GM23338 (cell line): ENCODE data around the gene EGFL6. TPM values are rescaled to one million over a fixed set of nuclear protein-coding genes. Genes with fewer than 3 reads are reported as not detected.

ENCODE experiments used
- ATAC-seq: fragments of 200-7000 bp; cut with Tn5 transposase; 3 replicates; pipeline ENCODE4 v1.9.1; 2020
- DNase-seq: peaks from one replicate; pipeline ENCODE4 v3.0.0-alpha.2; 2015; ENCODE audit warnings: low spot score
- H2AFZ ChIP-seq: fragments of 200-600 bp; sonication (generic); 2 replicates; pipeline ENCODE4 v1.8.0; 2016; ENCODE audit warnings: antibody characterized with exemption, mild to moderate bottlenecking, moderate library complexity
- H3F3A ChIP-seq: fragments of 200-600 bp; sonication (generic); replicated peaks from 2 replicates; pipeline ENCODE4 v1.8.0; 2017; ENCODE audit warnings: antibody characterized with exemption, mixed run types, low read depth
- H3K27ac ChIP-seq: fragments of 200-600 bp; sonication (generic); 2 replicates; pipeline ENCODE4 v1.6.1; 2016; ENCODE audit warnings: low read depth
- H3K27me3 ChIP-seq: fragments of 200-600 bp; sonication (generic); 2 replicates; pipeline ENCODE4 v1.8.0; 2016; ENCODE audit warnings: mild to moderate bottlenecking, mixed run types, moderate library complexity; ENCODE audit not compliant: insufficient read depth
- H3K36me3 ChIP-seq: fragments of 200-600 bp; sonication (generic); 2 replicates; pipeline ENCODE4 v1.8.0; 2016; ENCODE audit warnings: mild to moderate bottlenecking; ENCODE audit not compliant: insufficient read depth
- H3K4me1 ChIP-seq: fragments of 200-600 bp; sonication (generic); 2 replicates; pipeline ENCODE4 v1.8.0; 2016; ENCODE audit warnings: mild to moderate bottlenecking, moderate library complexity; ENCODE audit not compliant: insufficient read depth
- H3K4me2 ChIP-seq: fragments of 200-600 bp; sonication (generic); 2 replicates; pipeline ENCODE4 v1.7.1; 2017; ENCODE audit warnings: mixed run types
- H3K4me3 ChIP-seq: fragments of 200-600 bp; sonication (generic); 2 replicates; pipeline ENCODE4 v1.6.1; 2016; ENCODE audit warnings: mixed run types
- H3K79me2 ChIP-seq: fragments of 200-600 bp; sonication (generic); replicated peaks from 2 replicates; pipeline ENCODE4 v1.8.0; 2017; ENCODE audit warnings: mild to moderate bottlenecking; ENCODE audit not compliant: insufficient read depth
- H3K9me2 ChIP-seq: fragments of 200-600 bp; sonication (generic); 2 replicates; pipeline ENCODE4 v1.8.0; 2017; ENCODE audit not compliant: insufficient read depth
- H4K20me1 ChIP-seq: fragments of 200-600 bp; sonication (generic); replicated peaks from 2 replicates; pipeline ENCODE4 v1.8.0; 2017; ENCODE audit warnings: mild to moderate bottlenecking; ENCODE audit not compliant: insufficient read depth
- H3K27ac Mint-ChIP-seq: 2 replicates; pipeline ENCODE4 v1.8.0; 2020; ENCODE audit warnings: inconsistent platforms, mild to moderate bottlenecking, moderate library complexity, mixed read lengths
- H3K27me3 Mint-ChIP-seq: 3 replicates; pipeline ENCODE4 v1.8.0; 2022; ENCODE audit warnings: low read depth, mild to moderate bottlenecking, moderate library complexity, mixed read lengths, inconsistent platforms; ENCODE audit not compliant: insufficient read depth, poor library complexity
- H3K36me3 Mint-ChIP-seq: 3 replicates; pipeline ENCODE4 v1.8.0; 2021; ENCODE audit warnings: low read depth, mild to moderate bottlenecking, inconsistent platforms, moderate library complexity, mixed read lengths
- H3K4me1 Mint-ChIP-seq: 3 replicates; pipeline ENCODE4 v1.8.0; 2020; ENCODE audit warnings: mild to moderate bottlenecking, inconsistent platforms, mixed read lengths
- H3K4me3 Mint-ChIP-seq: 3 replicates; pipeline ENCODE4 v1.8.0; 2021; ENCODE audit warnings: moderate library complexity, mild to moderate bottlenecking, inconsistent platforms, mixed read lengths
- H3K9me3 Mint-ChIP-seq: 3 replicates; pipeline ENCODE4 v1.8.0; 2020; ENCODE audit warnings: moderate library complexity, mild to moderate bottlenecking, inconsistent platforms, mixed read lengths
- CREB1 ChIP-seq: fragments of 250-450 bp; sonication (Bioruptor Pico); IDR thresholded peaks from 2 replicates; pipeline ENCODE4 v1.5.0; 2020; ENCODE audit warnings: low read depth, mild to moderate bottlenecking, moderate library complexity
- ETS1 ChIP-seq: IDR thresholded peaks from 2 replicates; pipeline ENCODE4 v1.6.1; 2016; ENCODE audit warnings: antibody characterized with exemption
- EZH2 ChIP-seq: fragments of 200-600 bp; sonication (generic); IDR thresholded peaks from one replicate; pipeline ENCODE4 v1.8.0; 2017; ENCODE audit warnings: antibody characterized with exemption, mild to moderate bottlenecking, low read depth; ENCODE audit not compliant: unreplicated experiment
- EZH2phosphoT487 ChIP-seq: fragments of 200-600 bp; sonication (generic); IDR thresholded peaks from one replicate; pipeline ENCODE4 v1.8.1; 2018; ENCODE audit warnings: antibody characterized with exemption; ENCODE audit not compliant: unreplicated experiment
- JUNB ChIP-seq: IDR thresholded peaks from one replicate; pipeline ENCODE4 v1.6.1; 2016; ENCODE audit warnings: antibody characterized with exemption; ENCODE audit not compliant: unreplicated experiment
- NANOG ChIP-seq: IDR thresholded peaks from 2 replicates; pipeline ENCODE4 v1.6.1; 2016; ENCODE audit warnings: antibody characterized with exemption, borderline replicate concordance
- POLR2AphosphoS5 ChIP-seq: IDR thresholded peaks from 2 replicates; pipeline ENCODE4 v1.6.1; 2016; ENCODE audit warnings: antibody characterized with exemption, low read depth
- STAT1 ChIP-seq: IDR thresholded peaks from one replicate; pipeline ENCODE4 v1.6.1; 2016; ENCODE audit warnings: antibody characterized with exemption; ENCODE audit not compliant: unreplicated experiment
- ZNF114 ChIP-seq: fragments of 250-450 bp; sonication (Bioruptor Pico); IDR thresholded peaks from 2 replicates; pipeline ENCODE4 v1.5.0; 2020; ENCODE audit warnings: mild to moderate bottlenecking, moderate library complexity
- ZNF331 ChIP-seq: fragments of 250-450 bp; sonication (Bioruptor Pico); IDR thresholded peaks from 2 replicates; pipeline ENCODE4 v1.5.0; 2020; ENCODE audit warnings: low read depth, mild to moderate bottlenecking, moderate library complexity
- polyA plus RNA-seq: library from polyadenylated mRNA; unstranded; fragments of >200 nt; fragmentation: Nextera tagmentation; extraction: Ambion mirVana; gene quantifications from 2 replicates; pipeline ENCODE4 v1.2.1, GENCODE V29; 2016
- total RNA-seq: library from RNA; depleted of rRNA; stranded (reverse); fragments of >200 nt; shearing (Covaris generic); gene quantifications from 2 replicates; pipeline ENCODE4 v1.2.3, GENCODE V29; 2014
- TF ChIP-seq, protein P1 (sequence below), 2 experiments: fragments of 200-600 bp in 1 of 2; sonication (generic) in 1 of 2; conservative IDR thresholded peaks; 2 replicates each; pipeline versions ENCODE4 v1.5.1 to v1.6.1; 2016 to 2017; ENCODE audit warnings: antibody characterized with exemption in 2 of 2, low read depth in 2 of 2, mild to moderate bottlenecking in 2 of 2, moderate library complexity in 1 of 2
- TF ChIP-seq, protein P2 (sequence below): fragments of 250-450 bp; sonication (Bioruptor Pico); IDR thresholded peaks from 2 replicates; pipeline ENCODE4 v1.5.0; 2020; ENCODE audit warnings: mild to moderate bottlenecking, moderate library complexity

EGFL6 gene
- total and polyA plus RNA-seq, 2 experiments from 2014 or later, result 1.2 to 2.6 TPM

- TF ChIP-seq ETS1 (no peak), ZNF331 (CRISPR knock-in tag) (no peak)
Observed at GRCh38 chrX:13673016-13673415, 103.6 kb downstream of the EGFL6 start (continued).

GRCh38 chrX:13676885-13677284 is 107.5 kb downstream of the EGFL6 start:
- Histone ChIP-seq H3K27me3 (no peaks in the 10 kb centered on the region), H3K4me2 (no peak overlapping the region), H3F3A (no peaks in the 10 kb centered on the region), H3K36me3 (no peaks in the 10 kb centered on the region), H3K27ac (no peak overlapping the region), H3K79me2 (no peaks in the 10 kb centered on the region), H3K4me1 (no peaks in the 10 kb centered on the region), H4K20me1 (no peaks in the 10 kb centered on the region), H3K9me2 (no peaks in the 10 kb centered on the region), H2AFZ (no peak overlapping the region), H3K4me3 (no peak overlapping the region)
- no peak for DNase-seq
- Mint-ChIP-seq H3K4me3 (no peak overlapping the region), H3K4me1 (no peaks in the 10 kb centered on the region), H3K27me3 (no peaks in the 10 kb centered on the region), H3K27ac (no peak overlapping the region), H3K9me3 (no peaks in the 10 kb centered on the region; the same call in 2 of the 3 replicates), H3K36me3 (no peaks in the 10 kb centered on the region)
- ATAC-seq, result no peak
- no peak for TF ChIP-seq ZNF114
- no peak for TF ChIP-seq CREB1 (CRISPR knock-in tag)
- no peak for TF ChIP-seq POLR2AphosphoS5
- TF ChIP-seq JUNB, result no peak
- TF ChIP-seq EZH2, result no peak
- TF ChIP-seq, protein P1, sequence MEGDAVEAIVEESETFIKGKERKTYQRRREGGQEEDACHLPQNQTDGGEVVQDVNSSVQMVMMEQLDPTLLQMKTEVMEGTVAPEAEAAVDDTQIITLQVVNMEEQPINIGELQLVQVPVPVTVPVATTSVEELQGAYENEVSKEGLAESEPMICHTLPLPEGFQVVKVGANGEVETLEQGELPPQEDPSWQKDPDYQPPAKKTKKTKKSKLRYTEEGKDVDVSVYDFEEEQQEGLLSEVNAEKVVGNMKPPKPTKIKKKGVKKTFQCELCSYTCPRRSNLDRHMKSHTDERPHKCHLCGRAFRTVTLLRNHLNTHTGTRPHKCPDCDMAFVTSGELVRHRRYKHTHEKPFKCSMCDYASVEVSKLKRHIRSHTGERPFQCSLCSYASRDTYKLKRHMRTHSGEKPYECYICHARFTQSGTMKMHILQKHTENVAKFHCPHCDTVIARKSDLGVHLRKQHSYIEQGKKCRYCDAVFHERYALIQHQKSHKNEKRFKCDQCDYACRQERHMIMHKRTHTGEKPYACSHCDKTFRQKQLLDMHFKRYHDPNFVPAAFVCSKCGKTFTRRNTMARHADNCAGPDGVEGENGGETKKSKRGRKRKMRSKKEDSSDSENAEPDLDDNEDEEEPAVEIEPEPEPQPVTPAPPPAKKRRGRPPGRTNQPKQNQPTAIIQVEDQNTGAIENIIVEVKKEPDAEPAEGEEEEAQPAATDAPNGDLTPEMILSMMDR (conservative IDR thresholded peaks at IDR 0.05; ENCODE audit: low read depth in 2 of 2), result no peak
- TF ChIP-seq, protein P2, sequence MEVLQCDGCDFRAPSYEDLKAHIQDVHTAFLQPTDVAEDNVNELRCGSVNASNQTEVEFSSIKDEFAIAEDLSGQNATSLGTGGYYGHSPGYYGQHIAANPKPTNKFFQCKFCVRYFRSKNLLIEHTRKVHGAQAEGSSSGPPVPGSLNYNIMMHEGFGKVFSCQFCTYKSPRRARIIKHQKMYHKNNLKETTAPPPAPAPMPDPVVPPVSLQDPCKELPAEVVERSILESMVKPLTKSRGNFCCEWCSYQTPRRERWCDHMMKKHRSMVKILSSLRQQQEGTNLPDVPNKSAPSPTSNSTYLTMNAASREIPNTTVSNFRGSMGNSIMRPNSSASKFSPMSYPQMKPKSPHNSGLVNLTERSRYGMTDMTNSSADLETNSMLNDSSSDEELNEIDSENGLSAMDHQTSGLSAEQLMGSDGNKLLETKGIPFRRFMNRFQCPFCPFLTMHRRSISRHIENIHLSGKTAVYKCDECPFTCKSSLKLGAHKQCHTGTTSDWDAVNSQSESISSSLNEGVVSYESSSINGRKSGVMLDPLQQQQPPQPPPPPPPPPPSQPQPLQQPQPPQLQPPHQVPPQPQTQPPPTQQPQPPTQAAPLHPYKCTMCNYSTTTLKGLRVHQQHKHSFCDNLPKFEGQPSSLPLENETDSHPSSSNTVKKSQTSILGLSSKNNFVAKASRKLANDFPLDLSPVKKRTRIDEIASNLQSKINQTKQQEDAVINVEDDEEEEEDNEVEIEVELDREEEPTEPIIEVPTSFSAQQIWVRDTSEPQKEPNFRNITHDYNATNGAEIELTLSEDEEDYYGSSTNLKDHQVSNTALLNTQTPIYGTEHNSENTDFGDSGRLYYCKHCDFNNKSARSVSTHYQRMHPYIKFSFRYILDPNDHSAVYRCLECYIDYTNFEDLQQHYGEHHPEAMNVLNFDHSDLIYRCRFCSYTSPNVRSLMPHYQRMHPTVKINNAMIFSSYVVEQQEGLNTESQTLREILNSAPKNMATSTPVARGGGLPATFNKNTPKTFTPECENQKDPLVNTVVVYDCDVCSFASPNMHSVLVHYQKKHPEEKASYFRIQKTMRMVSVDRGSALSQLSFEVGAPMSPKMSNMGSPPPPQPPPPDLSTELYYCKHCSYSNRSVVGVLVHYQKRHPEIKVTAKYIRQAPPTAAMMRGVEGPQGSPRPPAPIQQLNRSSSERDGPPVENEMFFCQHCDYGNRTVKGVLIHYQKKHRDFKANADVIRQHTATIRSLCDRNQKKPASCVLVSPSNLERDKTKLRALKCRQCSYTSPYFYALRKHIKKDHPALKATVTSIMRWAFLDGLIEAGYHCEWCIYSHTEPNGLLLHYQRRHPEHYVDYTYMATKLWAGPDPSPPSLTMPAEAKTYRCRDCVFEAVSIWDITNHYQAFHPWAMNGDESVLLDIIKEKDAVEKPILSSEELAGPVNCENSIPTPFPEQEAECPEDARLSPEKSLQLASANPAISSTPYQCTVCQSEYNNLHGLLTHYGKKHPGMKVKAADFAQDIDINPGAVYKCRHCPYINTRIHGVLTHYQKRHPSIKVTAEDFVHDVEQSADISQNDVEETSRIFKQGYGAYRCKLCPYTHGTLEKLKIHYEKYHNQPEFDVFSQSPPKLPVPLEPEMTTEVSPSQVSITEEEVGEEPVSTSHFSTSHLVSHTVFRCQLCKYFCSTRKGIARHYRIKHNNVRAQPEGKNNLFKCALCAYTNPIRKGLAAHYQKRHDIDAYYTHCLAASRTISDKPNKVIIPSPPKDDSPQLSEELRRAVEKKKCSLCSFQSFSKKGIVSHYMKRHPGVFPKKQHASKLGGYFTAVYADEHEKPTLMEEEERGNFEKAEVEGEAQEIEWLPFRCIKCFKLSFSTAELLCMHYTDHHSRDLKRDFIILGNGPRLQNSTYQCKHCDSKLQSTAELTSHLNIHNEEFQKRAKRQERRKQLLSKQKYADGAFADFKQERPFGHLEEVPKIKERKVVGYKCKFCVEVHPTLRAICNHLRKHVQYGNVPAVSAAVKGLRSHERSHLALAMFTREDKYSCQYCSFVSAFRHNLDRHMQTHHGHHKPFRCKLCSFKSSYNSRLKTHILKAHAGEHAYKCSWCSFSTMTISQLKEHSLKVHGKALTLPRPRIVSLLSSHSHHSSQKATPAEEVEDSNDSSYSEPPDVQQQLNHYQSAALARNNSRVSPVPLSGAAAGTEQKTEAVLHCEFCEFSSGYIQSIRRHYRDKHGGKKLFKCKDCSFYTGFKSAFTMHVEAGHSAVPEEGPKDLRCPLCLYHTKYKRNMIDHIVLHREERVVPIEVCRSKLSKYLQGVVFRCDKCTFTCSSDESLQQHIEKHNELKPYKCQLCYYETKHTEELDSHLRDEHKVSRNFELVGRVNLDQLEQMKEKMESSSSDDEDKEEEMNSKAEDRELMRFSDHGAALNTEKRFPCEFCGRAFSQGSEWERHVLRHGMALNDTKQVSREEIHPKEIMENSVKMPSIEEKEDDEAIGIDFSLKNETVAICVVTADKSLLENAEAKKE (CRISPR knock-in tag), result no peak
- TF ChIP-seq STAT1, result no peak
- TF ChIP-seq ETS1, result no peak
- no peak for TF ChIP-seq EZH2phosphoT487
- TF ChIP-seq ZNF331 (CRISPR knock-in tag), result no peak
- no peak for TF ChIP-seq NANOG
